ENCODE data around the gene SIM2. TPM values are rescaled to one million over a fixed set of nuclear protein-coding genes. Genes with fewer than 3 reads are reported as not detected.

The SIM2 gene
- total RNA-seq, 3 donors from 2014 or later (not counting 1 experiment from before 2014, with no cell fraction given): not detected

DNA sequence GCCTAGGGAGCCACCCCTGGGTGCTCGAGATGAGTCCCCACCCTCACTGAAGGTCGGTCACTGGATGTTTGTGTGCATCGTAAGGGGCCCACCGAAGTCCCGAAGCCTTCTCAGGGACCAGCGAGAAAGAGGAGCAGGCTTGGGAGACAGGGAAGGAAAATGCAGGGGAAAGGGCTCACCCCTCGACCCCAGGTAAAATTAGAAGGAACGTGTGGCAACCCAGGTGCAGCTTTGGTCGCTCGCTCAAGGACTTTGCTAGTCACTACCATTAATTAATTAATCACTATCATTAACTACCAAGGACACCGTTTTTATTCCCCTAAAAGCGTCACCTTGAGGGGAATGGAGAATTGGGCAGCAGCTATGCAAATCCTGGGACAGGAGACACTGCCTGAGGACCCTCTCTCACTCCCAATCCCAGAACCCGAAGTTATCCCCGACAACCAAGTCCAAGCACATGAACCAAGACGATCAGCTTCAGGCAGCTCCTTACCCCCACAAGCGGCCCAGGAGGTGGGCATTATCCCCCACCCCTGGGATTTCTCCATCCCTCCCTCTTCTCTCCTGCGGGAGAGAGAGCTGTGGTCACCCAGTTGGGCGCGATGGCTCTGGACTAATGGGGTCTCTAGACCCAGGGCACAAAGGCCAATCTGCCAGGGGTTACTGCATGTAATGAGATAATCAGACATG is 4.2 kb upstream of the SIM2 start:
- Histone ChIP-seq H3K36me3 (ENCODE audit: control insufficient read depth, insufficient read depth, low read length) (no peaks in the 10 kb centered on the region), H3K27ac (ENCODE audit: low read length) (no peak overlapping the region), H3K4me3 (ENCODE audit: low read length) (no peak overlapping the region), H3K4me1 (ENCODE audit: control insufficient read depth, insufficient read depth, low read length) (peaks cover 6% of the 10 kb centered on the region), H3K27me3 (ENCODE audit: control insufficient read depth, insufficient read depth, low read length) (peaks cover 32% of the 10 kb centered on the region), H3K9me3 (ENCODE audit: control insufficient read depth, insufficient read depth, low read length) (no peaks in the 10 kb centered on the region)
- Mint-ChIP-seq H3K36me3 (no peaks in the 10 kb centered on the region), H3K27ac (no peak overlapping the region), H3K4me1 (peaks cover 0 to 5% of the 10 kb centered on the region in 2 donors), H3K9me3 (no peaks in the 10 kb centered on the region), H3K27me3 (ENCODE audit: low read depth in 2 of 2) (peaks cover 48 to 59% of the 10 kb centered on the region in 2 donors), H3K4me3 (no peak overlapping the region)
- ATAC-seq: no peak
- WGBS (ENCODE audit: insufficient coverage): 11% methylated on average over 17 of the region's 19 CpGs
- TF ChIP-seq, protein P1, sequence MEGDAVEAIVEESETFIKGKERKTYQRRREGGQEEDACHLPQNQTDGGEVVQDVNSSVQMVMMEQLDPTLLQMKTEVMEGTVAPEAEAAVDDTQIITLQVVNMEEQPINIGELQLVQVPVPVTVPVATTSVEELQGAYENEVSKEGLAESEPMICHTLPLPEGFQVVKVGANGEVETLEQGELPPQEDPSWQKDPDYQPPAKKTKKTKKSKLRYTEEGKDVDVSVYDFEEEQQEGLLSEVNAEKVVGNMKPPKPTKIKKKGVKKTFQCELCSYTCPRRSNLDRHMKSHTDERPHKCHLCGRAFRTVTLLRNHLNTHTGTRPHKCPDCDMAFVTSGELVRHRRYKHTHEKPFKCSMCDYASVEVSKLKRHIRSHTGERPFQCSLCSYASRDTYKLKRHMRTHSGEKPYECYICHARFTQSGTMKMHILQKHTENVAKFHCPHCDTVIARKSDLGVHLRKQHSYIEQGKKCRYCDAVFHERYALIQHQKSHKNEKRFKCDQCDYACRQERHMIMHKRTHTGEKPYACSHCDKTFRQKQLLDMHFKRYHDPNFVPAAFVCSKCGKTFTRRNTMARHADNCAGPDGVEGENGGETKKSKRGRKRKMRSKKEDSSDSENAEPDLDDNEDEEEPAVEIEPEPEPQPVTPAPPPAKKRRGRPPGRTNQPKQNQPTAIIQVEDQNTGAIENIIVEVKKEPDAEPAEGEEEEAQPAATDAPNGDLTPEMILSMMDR (IDR thresholded peaks at IDR 0.05): no peak
- DNase-seq: no peak
- intact Hi-C loops (cut with micrococcal nuclease): no loop called here

DNA sequence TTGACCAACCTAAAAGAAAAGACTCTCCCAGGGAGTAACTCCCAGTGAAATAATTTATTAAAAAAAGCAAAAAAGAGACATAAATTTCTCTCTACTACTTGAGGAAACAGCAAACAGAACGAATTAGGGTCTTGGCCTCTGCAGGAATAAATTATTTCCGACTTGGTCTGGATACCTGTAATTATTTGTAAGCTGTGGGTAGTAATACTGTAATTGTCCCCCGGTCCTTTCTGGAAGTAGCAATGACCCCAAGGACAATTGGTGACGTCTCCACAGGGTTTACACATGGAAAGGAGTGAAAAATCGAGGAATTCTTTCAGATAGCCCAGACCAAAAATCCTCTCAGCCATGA is 3.7 kb upstream of the SIM2 start:
- intact Hi-C loops (cut with micrococcal nuclease): no loop called here
- no peak overlapping the region for H3K27ac Mint-ChIP-seq
- Histone ChIP-seq H3K27me3 (ENCODE audit: control insufficient read depth, insufficient read depth, low read length) (peaks cover 32% of the 10 kb centered on the region), H3K9me3 (ENCODE audit: control insufficient read depth, insufficient read depth, low read length) (no peaks in the 10 kb centered on the region), H3K36me3 (ENCODE audit: control insufficient read depth, insufficient read depth, low read length) (no peaks in the 10 kb centered on the region), H3K27ac (ENCODE audit: low read length) (no peak overlapping the region), H3K4me1 (ENCODE audit: control insufficient read depth, insufficient read depth, low read length) (peaks cover 6% of the 10 kb centered on the region), H3K4me3 (ENCODE audit: low read length) (no peak overlapping the region)
- no peak overlapping the region for H3K4me3 Mint-ChIP-seq
- TF ChIP-seq, protein P1 (IDR thresholded peaks at IDR 0.05): no peak
- H3K9me3 Mint-ChIP-seq: no peaks in the 10 kb centered on the region
- peaks cover 51 to 63% of the 10 kb centered on the region in 2 donors for H3K27me3 Mint-ChIP-seq (ENCODE audit: low read depth in 2 of 2)
- DNase-seq (no peak), ATAC-seq (no peak)
- 5% methylated on average over 4 of the region's 5 CpGs for WGBS (ENCODE audit: insufficient coverage)
- no peaks in the 10 kb centered on the region for H3K36me3 Mint-ChIP-seq
- peaks cover 0 to 9% of the 10 kb centered on the region in 2 donors for H3K4me1 Mint-ChIP-seq

DNA sequence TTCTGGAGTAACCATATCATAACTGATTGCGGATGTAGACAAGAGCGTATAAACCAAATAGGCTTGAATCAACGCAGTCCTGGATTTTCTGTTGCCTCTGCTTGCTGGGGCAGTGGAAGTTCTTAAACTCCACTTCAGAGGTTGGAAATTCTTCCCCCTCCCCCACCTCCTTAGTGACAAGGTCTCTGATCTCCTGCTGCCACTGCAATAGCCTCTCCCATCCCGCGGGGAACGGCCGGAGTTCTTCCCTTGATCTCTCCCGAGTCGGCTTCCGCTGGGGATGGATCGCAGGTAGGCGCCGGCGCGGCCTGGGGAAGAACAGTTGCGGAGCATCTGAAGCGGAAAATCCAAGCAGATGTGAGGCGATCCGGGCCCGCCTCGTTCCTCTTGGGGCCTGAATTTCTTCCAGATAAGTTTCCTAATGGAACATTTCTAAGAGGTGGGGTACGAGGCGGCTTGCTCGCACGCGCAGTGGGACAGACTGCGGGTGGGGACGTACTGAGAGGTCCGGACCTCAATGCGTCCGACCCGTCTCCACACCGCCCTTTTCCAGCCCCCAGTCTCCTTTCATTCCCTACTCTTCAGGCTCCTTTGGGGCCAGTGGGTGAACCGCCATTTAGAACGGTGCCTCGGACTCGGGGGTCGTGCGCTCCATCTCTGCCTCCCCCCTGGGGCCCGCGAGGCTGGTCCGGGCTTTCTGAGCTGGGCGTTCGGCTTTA is 3.1 kb upstream of the SIM2 start:
- H3K27me3 Mint-ChIP-seq (ENCODE audit: low read depth in 2 of 2): peaks cover 51 to 63% of the 10 kb centered on the region in 2 donors
- Histone ChIP-seq H3K4me1 (ENCODE audit: control insufficient read depth, insufficient read depth, low read length) (peaks cover 11% of the 10 kb centered on the region), H3K27me3 (ENCODE audit: control insufficient read depth, insufficient read depth, low read length) (peaks cover 37% of the 10 kb centered on the region), H3K4me3 (ENCODE audit: low read length) (no peak overlapping the region), H3K27ac (ENCODE audit: low read length) (no peak overlapping the region), H3K9me3 (ENCODE audit: control insufficient read depth, insufficient read depth, low read length) (no peaks in the 10 kb centered on the region), H3K36me3 (ENCODE audit: control insufficient read depth, insufficient read depth, low read length) (no peaks in the 10 kb centered on the region)
- WGBS (ENCODE audit: insufficient coverage): 13% methylated on average over 44 of the region's 44 CpGs
- H3K27ac Mint-ChIP-seq: no peak overlapping the region
- no peaks in the 10 kb centered on the region for H3K9me3 Mint-ChIP-seq
- TF ChIP-seq, protein P1 (IDR thresholded peaks at IDR 0.05): no peak
- DNase-seq (no peak), ATAC-seq (no peak)
- intact Hi-C loops (cut with micrococcal nuclease): no loop called here
- no peaks in the 10 kb centered on the region for H3K36me3 Mint-ChIP-seq
- H3K4me3 Mint-ChIP-seq: no peak overlapping the region
- H3K4me1 Mint-ChIP-seq: peaks cover 0 to 14% of the 10 kb centered on the region in 2 donors
